GM19025 (cell line): Measurements from ENCODE around the gene CEP170B.
"Not testable (repeated sequence)": the region's sequence is repeated elsewhere in the genome, so short reads cannot be mapped to it uniquely, and the experiment has no call there.

Source experiments
- ATAC-seq: cut with Tn5 transposase; IDR thresholded peaks from one replicate; pipeline ENCODE4 v1.9.1; 2021; ENCODE audit warnings: mild to moderate bottlenecking, low read depth, moderate library complexity; ENCODE audit not compliant: unreplicated experiment

Gene CEP170B

DNA sequence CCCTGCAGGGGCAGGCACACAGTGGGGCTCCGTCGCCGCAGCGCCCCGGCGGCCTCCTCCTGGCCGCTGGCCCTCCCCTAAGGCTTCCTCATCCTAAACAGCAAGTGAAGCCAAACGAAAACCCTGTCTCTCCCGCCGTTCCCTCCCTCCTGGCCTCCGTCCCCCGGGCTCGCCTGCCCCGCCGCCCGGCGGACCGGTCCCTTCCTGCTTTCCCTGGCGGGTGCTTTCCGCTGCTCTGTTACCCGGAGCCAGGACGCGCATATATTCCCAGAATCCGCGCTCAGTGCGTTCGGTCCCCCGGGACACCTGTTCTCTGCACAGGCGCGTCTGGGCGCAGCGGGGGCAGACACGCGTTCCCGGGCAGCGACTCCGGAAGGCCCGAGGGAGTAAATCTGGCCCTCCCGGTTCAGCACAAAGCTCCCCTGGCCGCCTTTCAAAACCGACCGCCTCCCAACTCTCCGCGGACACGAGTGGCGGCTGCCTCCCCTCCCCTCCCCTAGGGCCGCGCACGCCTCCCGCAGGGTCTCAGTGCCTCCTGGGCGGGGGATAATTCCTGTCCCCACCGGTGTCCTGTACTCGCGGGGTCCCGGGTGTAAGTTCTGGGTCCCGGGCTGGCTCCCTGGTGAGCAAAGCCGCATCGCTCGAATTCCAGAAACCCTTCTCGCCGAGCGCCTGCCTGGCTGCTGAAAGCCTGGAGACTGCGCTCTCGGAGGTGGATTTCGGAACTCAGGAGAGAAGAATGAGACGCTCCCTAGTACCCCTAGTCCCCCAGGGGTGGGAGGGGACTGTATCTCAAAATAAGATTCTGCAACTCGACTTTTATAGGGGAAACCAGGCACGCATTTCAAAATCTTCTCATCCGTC lies 21.4 kb upstream of the CEP170B start:
- no peak for ATAC-seq

GRCh38 chr14:104844306-104845032 lies 20.6 kb upstream of the CEP170B start:
- no peak for ATAC-seq

GRCh38 chr14:104845033-104845666 lies 19.9 kb upstream of the CEP170B start:
- ATAC-seq, result no peak

- ATAC-seq, result no peak
These were observed 19.1 kb upstream of the CEP170B start for GRCh38 chr14:104845834-104846441.

- ATAC-seq, result no peak
These were observed 12.8 kb upstream of the CEP170B start for GRCh38 chr14:104852280-104852663.

- no peak for ATAC-seq
These were observed 9.5 kb upstream of the CEP170B start for GRCh38 chr14:104855532-104856090.

GRCh38 chr14:104856157-104856868 lies 8.8 kb upstream of the CEP170B start:
- no peak for ATAC-seq

DNA sequence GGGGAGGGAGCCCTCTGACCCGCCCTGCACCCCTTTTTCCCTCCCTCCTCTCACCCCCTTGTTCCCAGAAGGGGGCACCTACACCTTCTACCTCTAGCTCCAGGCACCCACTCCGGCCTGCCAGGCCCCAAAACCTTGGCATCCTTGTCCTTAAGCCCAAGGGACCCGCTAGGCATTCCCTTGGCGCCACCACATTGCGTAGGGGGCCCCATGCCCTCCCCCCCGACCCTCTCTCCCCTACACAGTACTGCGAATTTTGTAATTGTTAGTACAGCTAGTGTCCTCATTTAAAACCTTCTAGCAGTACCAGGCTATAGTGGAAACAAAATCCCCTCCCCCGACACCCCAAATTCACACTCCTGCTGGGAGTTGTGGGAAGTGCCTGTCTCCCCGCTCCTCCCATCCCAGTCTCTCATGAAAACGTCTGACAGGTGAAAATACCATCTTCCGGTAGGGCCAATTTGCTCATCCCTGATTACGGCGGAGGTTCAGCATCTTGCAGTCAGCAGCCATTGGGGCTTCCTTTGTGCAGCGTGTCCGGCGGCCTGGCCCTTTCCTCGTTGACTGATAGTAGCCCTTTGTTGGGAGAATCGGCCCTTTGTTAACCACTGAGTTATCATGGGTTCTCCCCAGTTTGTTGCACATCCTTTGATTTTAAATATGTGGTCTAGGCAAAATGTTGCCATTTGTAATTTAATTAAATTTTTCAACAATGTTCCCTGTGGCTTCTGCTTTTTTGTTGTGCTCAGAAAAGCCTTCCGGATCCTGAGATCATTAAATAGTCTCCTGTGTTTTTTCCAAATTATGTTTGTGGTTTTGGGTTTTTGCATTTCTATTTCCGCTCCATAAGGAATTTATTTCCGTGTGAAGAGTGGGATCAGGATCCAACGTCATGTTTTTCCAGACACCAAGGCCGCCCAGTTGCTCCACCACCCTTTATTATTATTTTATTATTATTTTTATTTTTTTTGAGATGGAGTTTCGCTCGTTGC lies 7.9 kb upstream of the CEP170B start:
- ATAC-seq, result no peak

DNA sequence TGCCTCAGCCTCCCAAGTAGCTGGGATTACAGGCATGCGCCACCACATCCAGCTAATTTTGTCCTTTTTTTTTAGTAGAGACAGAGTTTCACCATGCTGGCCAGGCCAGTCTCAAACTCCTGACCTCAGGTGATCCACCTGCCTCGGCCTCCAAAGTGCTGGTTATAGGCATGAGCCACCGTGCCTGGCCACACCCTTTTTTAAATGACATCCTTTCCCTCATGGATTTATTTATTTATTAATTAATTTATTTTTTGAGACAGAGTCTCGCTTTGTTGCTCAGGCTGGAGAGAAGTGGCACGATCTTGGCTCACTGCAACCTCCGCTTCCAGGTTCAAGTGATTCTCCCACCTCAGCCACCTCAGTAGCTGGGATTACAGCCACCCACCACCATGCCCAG lies 7.1 kb upstream of the CEP170B start:
- not testable (repeated sequence) for ATAC-seq

DNA sequence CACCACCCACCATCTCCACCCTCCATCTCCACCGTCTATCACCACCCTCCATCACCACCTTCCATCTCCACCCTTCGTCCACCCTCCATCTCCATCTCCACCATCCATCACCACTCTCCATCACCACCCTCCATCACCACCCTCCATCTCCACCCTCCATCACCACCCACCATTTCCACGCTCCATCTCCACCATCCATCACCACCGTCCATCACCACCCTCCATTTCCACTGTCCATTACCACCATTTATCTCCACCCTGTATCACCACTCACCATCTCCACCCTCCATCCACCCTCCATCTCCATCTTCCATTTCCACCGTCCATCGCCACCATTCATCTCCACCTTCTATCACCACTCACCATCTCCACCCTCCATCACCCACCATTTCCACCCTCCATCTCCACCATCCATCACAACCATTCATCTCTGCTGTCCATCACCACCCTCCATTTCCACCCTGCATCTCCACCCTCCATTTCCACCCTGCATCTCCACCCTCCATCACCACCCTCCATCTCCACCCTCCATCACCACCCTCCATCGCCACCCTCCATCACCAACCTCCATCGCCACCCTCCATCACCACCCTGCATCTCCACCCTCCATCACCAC lies 6.1 kb upstream of the CEP170B start:
- no peak for ATAC-seq

DNA sequence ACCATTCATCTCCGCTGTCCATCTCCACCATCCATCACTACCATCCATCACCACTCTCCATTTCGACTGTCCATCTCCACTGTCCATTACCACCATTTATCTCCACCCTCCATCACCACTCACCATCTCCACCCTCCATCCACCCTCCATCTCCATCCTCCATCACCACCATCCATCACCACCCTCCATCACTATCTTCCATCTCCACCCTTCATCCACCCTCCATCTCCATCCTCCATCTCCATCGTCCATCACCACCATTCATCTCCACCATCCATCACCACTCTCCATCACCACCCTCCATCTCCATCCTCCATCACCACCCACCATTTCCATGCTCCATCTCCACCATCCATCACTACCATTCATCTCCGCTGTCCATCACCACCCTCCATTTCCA lies 5.2 kb upstream of the CEP170B start:
- no peak for ATAC-seq

- no peak for ATAC-seq
These were observed 4.7 kb upstream of the CEP170B start for GRCh38 chr14:104860414-104860813.

DNA sequence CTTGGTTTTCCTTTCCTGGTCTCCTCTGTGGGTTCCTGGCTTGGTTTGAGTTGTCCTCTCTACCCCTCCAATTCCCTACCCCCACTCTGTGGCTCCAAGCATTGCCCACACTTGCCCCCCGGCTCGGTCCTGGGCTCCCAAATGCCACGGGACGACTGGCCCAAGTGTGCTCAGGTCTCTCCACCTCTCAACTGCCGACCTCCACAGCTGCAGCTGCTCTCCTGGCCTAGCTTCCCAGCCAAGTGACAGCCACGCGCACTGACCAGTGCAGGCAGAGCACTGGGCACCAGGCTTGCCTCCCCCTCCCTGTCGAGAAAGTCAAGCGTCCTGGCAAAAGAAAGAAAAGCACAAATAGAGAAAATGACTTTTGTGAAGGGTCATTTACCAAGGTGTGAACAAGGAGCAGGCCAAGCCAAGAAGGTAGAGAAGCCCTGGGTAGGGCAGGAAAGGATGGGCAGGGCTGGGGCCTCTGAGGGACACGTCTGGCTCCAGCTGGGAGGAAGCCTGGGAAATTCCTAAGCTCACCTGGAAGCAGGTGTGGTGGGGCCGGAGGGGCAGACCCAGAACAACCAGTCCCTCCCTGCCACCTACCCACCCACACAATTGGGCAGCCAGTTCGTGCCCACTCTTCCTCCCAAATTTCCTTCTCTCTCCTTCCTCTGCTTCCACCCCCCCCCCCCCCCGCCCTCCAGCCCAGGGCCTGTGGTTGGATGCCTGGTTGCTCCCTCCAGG lies 1.8 kb upstream of the CEP170B start:
- ATAC-seq, result no peak

GRCh38 chr14:104863923-104864266 lies 1.2 kb upstream of the CEP170B start:
- ATAC-seq, result no peak

- ATAC-seq, result no peak
These were observed 594 bp upstream of the CEP170B start for GRCh38 chr14:104864267-104865080.

- ATAC-seq, result no peak
These were observed 768 bp downstream of the CEP170B start for GRCh38 chr14:104865631-104866441.
